GM19397 (cell line): ENCODE results near the gene MBD2.
"Not testable (repeated sequence)": the region's sequence is repeated elsewhere in the genome, so short reads cannot be mapped to it uniquely, and the experiment has no call there.

ENCODE experiments used
- ATAC-seq: cut with Tn5 transposase; IDR thresholded peaks from one replicate; pipeline ENCODE4 v1.9.1; 2021; ENCODE audit warnings: mild to moderate bottlenecking, moderate library complexity; ENCODE audit not compliant: unreplicated experiment

Gene MBD2

DNA sequence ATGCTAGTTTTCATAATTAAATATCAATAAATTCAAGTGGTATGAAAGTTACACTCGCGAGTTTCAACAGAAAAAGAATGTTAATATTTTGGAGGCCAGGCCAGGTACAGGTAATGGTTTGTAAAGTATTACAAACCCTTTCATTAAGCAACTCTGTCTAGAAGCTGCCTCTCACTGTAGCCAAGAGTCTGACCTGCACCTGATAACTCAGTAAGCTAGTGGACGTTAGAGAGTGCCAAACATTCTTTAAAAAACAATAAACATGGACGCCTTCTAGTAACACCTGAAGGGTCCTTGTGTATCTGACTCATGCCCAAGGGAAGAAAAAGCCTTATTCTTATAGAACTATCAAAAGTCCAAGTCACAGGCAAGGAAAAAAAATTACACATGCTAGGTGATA, 70.2 kb downstream of the MBD2 start:
- no peak for ATAC-seq

DNA sequence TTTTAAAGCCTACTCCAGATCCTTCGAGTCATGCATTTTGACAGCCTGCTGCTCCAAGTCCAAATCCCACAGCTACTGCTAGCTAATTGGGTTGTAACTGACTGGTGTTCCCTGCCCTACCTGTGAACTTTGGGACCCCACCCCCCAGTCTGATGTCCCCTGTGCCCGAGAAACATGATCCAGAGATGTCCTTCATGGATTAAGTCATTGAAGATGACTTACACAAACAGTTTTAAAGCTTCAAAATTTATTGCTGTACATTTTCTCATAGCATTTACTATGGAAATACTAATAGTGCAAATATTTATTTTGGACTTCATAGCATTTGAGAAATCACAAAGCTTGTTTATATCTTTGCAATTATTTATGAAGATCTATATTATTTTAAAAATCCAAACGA, 73.1 kb downstream of the MBD2 start:
- no peak for ATAC-seq

DNA sequence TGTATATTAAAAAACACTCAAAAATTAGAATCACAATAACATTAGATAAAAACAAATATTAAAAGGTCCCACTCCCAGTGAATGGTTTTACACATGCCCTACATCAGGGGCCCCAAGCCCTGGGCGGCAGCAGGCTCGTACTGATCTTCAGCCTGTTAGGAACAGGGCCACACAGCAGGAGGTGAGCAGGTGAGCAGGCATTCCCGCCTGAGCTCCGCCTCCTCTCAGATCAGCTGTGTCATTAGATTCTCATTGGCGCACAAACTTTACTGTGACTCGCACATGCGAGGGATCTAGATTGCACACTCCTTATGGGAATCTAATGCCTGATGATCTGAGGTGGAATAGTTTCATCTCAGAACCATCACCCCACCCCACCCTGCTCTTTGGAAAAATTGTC, 74.2 kb downstream of the MBD2 start:
- no peak for ATAC-seq

DNA sequence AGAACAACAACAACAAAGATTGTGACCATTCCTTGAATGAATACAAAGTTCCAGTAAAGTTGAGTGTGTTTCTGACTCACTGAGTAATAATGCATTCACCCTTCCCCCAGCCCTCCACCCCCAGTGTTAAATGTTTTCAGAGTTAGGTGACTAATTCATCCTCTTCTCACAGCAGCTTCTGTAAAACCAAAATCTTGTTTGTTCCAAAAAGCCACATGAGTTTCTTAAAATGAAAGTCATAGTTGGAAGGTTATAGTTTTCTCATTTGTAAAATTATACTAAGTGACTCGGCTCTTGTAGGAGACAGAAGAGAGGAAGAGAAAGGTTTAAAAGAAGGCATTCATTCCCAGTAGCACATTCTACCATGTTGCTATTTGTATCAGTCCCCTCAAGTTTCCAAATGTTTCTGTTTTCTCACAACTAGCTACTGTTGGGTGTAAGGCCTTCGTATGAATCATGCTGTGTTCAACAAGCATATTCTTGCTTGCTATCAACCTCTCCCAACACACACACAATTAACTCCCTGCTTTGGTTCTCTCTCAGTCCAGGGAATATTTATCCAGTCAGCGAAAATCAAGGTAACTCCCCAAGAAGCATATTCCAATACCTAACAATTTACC, 75.3 kb downstream of the MBD2 start:
- ATAC-seq: peak; percentile 34

DNA sequence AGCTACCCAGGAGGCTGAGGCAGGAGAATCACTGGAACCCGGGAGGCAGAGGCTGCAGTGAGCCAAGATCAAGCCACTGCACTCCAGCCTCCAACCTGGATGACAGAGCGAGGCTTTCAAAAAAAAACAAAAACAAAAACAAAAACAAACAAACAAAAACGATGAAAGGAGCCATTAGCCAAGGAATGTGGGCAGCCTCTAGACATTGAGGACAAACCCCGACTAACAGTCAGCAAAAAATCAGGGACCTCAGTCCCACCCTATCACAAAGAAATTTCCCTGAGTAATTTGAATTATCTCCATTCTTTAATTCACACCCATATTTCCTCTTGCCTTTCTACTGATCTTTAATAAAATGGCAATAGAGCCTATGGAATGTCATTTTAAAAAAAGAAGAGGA, 75.8 kb downstream of the MBD2 start:
- ATAC-seq: no peak

DNA sequence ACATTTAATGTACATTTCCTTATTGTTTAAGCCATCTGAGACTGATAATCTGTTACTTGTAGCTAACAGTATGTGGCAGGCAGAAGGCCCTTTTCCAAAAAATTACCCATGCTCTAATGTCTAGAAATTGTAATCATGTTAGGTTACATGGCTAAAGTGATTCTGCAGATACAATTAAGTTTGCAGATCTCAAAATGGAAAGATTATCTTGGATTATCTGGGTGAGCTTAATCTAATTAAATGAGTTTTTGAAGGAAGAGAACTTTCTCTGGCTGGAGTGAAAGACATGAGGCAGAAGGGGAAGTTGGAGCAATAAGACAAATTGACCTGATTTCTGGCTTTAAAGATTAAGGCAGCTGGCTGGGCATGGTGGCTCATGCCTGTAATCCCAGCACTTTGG, 76.3 kb downstream of the MBD2 start:
- no peak for ATAC-seq

DNA sequence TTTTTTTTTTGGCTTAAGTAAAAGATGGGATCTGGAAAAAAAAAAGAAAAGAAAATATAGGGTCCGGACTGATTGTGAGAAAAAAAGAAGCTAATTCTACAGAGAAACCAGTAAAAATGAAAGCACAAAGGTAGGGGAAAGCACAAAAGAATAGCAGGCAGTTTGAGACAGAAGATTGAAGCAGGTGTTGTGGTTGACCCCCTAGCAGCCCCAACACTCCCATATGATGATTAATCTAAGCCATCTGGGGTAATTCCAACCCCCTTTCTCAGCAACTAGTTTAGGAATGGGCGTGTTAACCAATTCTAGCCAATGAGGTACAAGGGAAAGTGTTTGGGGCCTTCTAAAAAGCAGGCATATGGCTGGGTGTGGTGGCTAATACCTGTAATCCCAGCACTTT, 77.0 kb downstream of the MBD2 start:
- peak; percentile 78 for ATAC-seq

DNA sequence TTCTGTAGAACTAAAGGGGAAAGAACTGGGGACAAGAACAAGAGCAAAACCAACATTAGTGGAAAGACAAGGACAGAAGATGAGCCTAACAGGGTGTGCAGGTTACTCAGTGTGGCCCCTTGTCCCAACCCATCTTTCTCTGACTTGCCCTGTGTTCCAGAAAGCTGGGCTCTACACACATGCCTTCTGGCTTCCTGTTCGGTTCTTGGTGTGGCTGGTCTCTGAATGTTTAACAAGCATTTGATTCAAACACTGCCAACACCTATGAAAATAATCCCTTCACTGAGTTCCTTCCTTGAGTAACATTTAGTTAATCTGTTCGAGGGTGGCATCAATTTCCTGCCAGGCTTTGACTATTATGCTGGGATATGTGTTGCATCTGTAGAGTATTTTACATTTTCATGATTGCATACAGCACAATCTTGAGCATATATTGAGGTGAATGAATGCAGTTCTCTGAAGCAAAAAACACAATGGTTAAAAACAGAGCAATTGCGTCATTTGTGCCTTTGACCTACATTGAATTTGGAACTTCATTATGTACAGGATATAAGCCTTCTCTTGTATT, 83.3 kb downstream of the MBD2 start:
- no peak for ATAC-seq

DNA sequence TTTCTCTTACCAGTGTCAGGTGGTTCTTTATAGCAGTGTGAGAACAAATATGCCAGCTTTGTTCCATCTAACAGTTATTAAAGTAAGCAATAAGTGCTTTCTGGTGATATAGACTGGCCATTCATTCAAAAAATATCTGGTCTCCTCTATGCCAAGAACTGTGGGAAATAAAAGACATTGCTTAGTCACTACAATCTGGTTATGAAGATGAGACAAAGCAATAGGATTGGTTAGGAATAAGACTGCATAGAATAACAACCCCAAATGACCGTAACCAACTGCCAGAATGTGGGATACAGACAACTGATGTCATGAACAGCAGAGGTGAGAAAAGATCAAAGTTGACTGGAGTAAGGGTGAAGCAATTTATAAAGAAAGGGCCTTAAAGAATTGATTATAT, 83.8 kb downstream of the MBD2 start:
- ATAC-seq: no peak

DNA sequence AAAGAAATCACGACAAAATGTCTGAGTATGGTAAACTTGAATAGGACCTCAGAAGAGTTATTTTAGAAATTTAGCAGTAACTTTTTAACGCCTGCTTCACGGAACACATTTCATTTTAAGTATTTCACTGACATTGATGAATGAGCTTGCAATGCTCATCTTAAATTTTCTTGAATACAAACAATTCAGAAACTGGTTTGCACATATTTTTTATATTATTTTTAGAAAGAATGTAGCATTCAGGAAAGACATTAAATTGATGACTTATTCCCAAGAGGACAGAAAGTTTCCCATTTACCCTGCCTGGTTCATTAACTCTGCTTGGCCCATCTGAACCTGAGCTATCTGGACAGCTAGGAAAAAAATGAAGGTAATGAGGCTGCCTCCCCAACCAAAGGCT, 89.3 kb downstream of the MBD2 start:
- no peak for ATAC-seq

DNA sequence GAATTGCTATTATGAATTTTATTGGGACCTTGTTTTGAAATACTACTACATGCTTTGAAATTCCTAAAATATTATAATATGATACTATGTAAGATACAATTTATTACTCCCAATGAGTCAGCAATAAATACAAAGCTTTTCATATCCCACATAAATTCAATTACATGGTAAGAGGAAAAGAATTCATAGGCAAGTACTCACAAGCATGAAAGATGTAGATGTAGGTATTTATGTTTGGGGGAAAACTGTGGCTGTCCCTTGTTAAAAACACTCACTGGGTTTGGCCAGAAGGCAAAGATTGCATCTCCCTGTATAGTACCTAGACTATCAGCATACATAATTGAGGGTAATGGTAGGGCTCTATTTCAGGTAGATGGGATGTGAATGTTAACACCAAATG, 90.4 kb downstream of the MBD2 start:
- ATAC-seq: no peak

DNA sequence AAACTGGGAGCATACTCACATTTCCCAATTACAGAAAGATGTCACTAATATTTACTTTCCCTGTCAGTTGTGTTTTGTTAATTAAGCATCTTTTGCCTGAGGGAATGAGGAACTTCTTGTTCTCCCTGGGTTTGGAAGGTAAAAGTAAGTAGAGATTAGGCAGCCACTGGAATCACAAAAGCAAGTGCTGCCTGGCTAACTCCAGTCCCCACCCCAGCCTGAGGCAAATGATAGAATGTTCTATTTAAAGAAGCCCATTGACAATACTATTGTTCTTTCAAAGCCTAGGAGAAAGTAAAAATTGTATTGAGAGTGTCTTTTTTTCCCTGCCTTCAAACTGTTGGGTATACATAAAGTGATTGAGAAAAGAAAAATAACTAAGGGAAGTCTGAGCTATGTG, 93.8 kb downstream of the MBD2 start:
- ATAC-seq: no peak

DNA sequence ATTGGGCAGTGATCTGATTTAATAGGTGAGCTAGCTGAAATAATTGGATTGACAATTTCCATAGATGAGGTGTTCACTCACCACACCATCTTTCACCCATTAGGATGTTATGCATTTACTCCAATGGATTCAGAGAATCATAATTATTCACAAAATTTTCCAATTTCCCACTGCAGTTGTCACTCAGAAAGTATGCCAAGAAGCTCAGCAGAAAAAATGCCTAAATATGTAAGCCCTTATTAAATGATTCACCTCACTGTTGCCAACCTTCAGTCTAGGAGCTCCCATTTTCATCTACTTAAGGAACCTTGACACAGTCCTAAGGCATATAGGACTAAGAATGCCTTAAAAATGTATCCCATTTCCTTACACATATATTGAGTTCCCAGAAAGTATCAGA, 94.3 kb downstream of the MBD2 start:
- ATAC-seq: no peak

DNA sequence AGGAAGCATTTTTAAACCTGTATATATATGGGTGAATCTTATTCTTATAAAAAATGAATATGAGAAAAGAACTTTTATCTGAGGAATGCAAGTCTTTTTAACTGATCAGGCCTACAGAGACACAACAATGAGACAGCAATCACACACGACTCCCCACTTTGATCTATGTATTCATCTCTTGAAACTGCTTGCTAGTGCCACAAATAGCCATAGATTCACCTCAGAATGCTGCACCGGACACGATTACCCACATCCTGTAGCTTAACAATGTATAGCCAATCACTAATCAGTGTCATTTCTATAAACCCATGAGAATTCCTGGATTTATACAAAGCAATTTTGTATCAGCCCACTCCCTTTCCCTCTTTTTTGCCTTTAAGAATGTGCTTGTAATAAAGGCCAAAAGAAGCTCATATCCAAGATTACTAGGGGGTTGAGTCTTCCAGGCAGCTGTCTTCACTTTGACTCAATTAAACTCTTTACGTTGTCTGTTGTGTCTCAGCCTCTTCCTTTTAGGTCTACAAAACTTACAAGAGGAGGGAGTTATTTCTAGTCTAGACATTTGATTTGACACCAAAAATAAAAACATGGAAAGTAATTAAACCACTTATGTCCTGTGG, 94.9 kb downstream of the MBD2 start:
- ATAC-seq: peak; percentile 41

DNA sequence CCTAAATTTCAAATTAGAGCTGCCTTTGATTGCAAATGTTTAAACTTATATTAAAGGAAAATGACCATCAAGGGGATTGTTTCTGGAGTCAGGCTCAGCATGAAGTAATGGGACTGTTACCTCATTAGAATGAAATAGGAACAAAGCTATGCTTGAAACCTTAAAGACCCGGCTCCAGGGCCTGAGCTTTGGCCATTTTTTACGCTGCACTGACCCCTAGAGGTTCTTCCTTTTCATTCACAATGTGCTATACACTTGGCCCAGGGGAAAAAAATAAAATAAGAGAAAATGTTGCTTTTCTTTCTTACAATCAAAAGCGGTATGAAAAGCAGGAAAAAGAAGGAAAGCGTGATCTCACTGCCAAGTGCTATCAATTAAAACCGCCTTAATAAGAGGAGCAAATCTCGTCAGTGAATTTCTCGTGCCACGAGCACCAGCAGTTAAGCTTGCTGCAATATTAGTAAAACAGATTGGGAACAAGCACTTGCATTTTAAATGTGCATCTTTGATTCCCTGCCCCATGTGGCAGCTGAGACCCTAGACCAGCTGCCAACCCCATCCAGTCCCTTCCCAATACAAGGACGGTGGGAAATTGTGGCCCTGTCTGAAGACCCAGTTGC, 96.6 kb downstream of the MBD2 start:
- peak; percentile 81 for ATAC-seq

DNA sequence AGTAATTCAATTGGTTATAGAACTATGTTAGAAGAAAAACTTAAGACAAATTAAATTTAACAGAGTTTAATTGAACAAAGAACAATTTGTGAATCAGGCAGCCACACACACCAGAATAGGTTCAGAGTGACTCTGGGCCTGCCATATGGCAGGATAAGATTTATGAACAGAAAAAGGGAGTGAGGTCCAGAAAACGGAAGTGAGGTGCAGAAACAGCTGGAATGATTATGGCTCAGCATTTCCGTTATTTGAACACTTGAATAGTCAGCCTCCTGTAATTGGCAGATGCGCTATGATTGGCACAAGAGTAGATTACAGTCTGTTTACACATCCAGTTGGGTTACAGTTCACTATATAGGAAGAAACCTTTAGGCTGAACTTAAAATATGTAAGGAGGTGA, 99.0 kb downstream of the MBD2 start:
- ATAC-seq: no peak

DNA sequence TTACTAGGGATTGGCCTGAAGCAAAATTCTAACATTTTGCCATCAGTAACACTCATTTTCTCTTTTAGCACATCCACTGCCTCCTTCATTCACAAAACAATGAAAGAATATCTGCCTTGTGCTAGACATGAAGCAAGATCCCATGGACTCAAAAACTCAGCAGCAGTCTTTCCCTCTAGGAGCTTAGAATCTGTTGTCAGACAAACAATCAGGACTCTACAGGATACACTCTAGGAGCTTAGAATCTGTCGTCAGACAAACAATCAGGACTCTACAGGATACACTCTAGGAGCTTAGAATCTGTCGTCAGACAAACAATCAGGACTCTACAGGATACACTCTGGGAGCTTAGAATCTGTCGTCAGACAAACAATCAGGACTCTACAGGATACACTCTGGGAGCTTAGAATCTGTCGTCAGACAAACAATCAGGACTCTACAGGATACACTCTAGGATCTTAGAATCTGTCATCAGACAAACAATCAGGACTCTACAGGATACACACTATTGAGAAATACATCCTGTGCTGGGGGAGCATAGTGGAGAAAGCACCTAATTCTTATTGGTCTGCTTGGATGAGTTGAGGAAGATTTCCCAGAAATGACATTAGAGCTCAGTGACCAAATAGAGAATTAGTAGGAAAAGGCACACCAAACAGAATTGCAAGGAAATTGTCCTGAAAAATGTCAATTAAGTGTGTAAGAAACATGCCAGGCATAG, 100.6 kb downstream of the MBD2 start:
- ATAC-seq: not testable (repeated sequence)

DNA sequence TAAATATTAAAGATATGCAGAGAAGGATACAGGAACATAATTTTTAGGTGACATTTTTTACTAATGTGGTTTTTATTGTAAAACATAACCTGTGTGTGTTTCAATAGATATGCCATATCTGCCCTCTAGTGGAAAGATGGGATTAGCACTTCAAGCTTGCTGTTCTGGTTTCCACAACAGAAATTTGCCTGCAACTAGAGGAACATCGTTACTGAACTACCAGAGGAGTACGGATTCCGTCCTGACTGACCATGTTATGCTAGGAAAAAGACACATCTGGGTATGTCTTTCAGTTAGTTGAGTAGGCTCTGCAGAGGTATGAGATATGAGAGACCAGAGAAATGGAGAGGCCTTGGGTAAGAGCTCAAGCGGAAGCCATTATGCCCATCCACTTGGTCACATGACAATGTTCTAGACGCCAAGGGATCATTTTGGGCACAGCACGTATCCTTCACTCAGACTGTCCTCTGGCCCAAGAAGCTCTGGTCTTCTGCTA, 104.9 kb downstream of the MBD2 start:
- peak; percentile 94 for ATAC-seq

DNA sequence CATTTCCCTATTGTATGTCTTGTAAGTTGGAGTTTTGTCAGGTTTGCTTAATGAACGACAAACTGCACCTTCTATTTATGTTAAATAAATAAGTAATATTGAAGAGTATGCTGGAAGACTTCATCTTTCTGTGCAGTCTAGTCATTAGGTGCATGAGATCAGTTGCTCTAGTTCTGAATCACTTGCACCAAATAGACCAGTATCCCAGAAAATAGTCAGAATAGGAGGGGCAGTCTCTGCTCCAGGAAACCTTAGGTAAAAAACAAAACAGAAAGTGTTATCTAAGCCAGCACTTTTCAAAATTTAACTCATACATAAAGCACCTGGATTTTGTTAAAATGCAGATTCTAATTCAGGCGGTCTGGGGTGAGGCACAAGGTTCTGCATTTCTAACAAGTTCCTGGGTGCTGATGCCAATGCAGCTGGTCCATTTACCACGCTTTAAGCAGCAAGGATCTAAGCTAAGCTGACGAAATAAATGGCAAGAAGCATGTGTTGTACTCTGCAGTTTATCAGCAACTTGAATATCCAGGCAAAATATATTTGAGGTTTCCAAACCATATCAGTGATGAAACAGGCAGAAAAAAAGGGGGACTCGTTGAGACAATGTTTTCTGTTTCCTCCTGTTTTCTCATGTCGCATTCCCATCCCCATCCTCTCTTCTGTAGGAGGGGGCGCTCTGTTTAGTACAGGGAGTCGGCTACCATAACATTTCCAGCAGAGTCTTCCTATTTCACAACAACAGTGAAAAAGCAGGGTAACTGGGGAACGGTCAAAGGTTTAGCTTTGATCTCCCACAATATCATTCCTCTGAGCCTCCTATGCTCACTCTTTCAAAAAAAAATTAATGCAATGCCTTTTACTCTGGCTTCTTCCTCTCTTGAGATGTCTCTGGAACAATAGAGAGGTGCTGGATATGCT, 106.4 kb downstream of the MBD2 start:
- no peak for ATAC-seq

DNA sequence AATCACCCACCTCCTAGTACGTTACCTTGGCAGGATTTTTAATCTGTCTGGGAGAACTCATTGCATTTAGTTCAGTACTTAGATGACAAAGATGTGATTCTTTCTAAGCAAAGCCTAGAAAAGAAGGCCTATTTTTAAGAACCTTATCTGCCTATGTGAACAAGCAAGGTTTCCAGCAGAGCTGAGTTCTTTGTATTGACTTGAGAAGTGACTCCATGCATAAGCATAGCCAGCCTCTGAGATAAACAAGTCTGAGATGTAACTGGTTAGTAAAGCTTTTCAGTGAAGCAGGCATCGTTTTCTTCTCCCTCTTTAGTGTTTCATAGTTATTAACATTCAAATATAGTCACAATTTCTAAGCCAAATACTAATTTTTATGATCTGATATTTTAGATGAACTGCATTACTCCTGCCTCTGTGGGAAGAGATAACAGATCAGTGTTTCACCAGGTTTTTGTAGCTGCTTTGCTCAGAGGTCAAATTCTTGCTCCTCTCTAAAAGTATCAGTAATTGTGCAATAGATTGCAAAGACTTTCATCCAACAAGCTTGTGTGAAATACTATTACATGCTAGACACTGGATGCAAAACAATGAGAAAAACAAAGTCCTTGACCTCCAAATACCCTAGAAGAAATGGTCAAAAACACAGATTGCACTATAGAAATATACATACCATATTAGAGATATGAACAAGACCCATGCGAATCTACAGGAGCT, 107.8 kb downstream of the MBD2 start:
- no peak for ATAC-seq
